Breast epithelium (tissue), 4 donors: ENCODE measurements around the gene ZBTB44. TPM values are rescaled to one million over a fixed set of nuclear protein-coding genes. Genes with fewer than 3 reads are reported as not detected.
"Not testable (repeated sequence)": the region's sequence is repeated elsewhere in the genome, so short reads cannot be mapped to it uniquely, and the experiment has no call there.

Experiments used
- DNase-seq, 2 donors: peaks; one replicate each; pipeline ENCODE4 v3.0.0-alpha.2; 2019; ENCODE audit warnings: low spot score in 2 of 2
- H3K27ac ChIP-seq, 2 donors: fragments of 200-600 bp; sonication (generic) in 1 of 2; one replicate each; pipeline ENCODE4 v1.5.1; 2016 to 2019; ENCODE audit warnings: mild to moderate bottlenecking in 1 of 2
- H3K27me3 ChIP-seq, 2 donors: fragments of 200-600 bp; sonication (generic) in 1 of 2; one replicate each; pipeline versions ENCODE4 v1.5.1 to v1.6.0; 2017 to 2019; ENCODE audit warnings: control low read depth in 1 of 2, mild to moderate bottlenecking in 1 of 2
- H3K36me3 ChIP-seq: fragments of 200-600 bp; one replicate; pipeline ENCODE4 v1.5.1; 2019
- H3K4me1 ChIP-seq, 2 donors: fragments of 200-600 bp; sonication (generic); one replicate each; pipeline ENCODE4 v1.5.1; 2016 to 2019; ENCODE audit warnings: control low read depth in 1 of 2
- H3K4me3 ChIP-seq, 3 donors: fragments of 200-600 bp; sonication (generic); 1 replicate in 2 of 3; 2 replicates in 1 of 3; pipeline ENCODE4 v1.5.1; 2016 to 2019; ENCODE audit warnings: mild to moderate bottlenecking in 3 of 3, moderate library complexity in 2 of 3
- H3K9me3 ChIP-seq, 2 donors: fragments of 200-600 bp; sonication (generic) in 1 of 2; one replicate each; pipeline ENCODE4 v1.5.1; 2016 to 2019; ENCODE audit warnings: control low read depth in 1 of 2
- POLR2A ChIP-seq: fragments of 450-650 bp; IDR thresholded peaks from one replicate; pipeline ENCODE4 v1.6.1; 2016; ENCODE audit warnings: antibody characterized with exemption, mild to moderate bottlenecking, moderate library complexity
- POLR2AphosphoS5 ChIP-seq, 3 donors: sonication (generic); formaldehyde crosslinking; IDR thresholded peaks; one replicate each; pipeline ENCODE4 v1.6.1; 2017; ENCODE audit warnings: antibody characterized with exemption in 3 of 3
- intact Hi-C: fragments of 100-400 bp; cut with DNase I; formaldehyde crosslinking; loops from one replicate; pipeline ENCODE4 v1.15.1; 2023; ENCODE audit warnings: low total_unique reads
- total RNA-seq, 3 donors: library from RNA; depleted of rRNA; stranded (reverse); fragments of >200 nt; gene quantifications; one replicate each; pipeline ENCODE4 v1.1.0, GENCODE V29; 2016
- TF ChIP-seq, protein P1 (sequence below), 3 donors: fragments of 450-650 bp; IDR thresholded peaks; one replicate each; pipeline ENCODE4 v1.5.1; 2016 to 2017; ENCODE audit warnings: antibody characterized with exemption in 3 of 3, mild to moderate bottlenecking in 3 of 3, moderate library complexity in 3 of 3

Gene ZBTB44
- total RNA-seq, 3 donors from 2014 or later: 73.8 to 111 (median 107) TPM

GRCh38 chr11:130295657-130296056 lies 19.1 kb downstream of the ZBTB44 start:
- no peak overlapping the region for H3K4me3 ChIP-seq
- intact Hi-C loops: no loop called here
- no peaks in the 10 kb centered on the region for H3K9me3 ChIP-seq
- DNase-seq: no peak
- no peaks in the 10 kb centered on the region for H3K4me1 ChIP-seq
- no peak for TF ChIP-seq POLR2AphosphoS5 (IDR thresholded peaks at IDR 0.05)
- no peak for TF ChIP-seq POLR2A
- TF ChIP-seq, protein P1, sequence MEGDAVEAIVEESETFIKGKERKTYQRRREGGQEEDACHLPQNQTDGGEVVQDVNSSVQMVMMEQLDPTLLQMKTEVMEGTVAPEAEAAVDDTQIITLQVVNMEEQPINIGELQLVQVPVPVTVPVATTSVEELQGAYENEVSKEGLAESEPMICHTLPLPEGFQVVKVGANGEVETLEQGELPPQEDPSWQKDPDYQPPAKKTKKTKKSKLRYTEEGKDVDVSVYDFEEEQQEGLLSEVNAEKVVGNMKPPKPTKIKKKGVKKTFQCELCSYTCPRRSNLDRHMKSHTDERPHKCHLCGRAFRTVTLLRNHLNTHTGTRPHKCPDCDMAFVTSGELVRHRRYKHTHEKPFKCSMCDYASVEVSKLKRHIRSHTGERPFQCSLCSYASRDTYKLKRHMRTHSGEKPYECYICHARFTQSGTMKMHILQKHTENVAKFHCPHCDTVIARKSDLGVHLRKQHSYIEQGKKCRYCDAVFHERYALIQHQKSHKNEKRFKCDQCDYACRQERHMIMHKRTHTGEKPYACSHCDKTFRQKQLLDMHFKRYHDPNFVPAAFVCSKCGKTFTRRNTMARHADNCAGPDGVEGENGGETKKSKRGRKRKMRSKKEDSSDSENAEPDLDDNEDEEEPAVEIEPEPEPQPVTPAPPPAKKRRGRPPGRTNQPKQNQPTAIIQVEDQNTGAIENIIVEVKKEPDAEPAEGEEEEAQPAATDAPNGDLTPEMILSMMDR (IDR thresholded peaks at IDR 0.05): no peak
- H3K36me3 ChIP-seq: no peaks in the 10 kb centered on the region
- H3K27me3 ChIP-seq: no peaks in the 10 kb centered on the region
- H3K27ac ChIP-seq: no peak overlapping the region

DNA sequence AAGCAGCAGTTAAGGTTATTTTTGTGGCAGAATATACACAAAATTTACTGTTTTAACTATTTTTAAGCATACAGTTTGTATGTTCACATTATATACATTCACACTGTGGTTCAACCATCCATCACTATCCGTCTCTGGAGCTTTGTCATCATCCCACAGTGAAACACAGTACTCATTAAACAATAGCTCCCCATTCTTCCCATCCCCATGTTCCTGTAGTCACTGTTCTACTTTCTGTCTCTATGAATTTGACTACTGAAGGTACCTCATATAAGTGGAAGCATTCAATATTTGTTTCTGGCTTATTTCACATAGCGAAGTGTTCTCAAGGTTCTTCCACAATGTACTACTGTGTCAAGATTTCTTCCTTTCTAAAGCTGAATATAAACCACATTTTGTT lies 32.6 kb downstream of the ZBTB44 start:
- no peak overlapping the region for H3K4me3 ChIP-seq
- intact Hi-C loops: no loop called here
- DNase-seq: no peak
- H3K27ac ChIP-seq: no peak overlapping the region
- H3K4me1 ChIP-seq: no peaks in the 10 kb centered on the region
- no peaks in the 10 kb centered on the region for H3K36me3 ChIP-seq
- H3K9me3 ChIP-seq: peaks cover 6 to 10% of the 10 kb centered on the region in 2 donors
- TF ChIP-seq, protein P1 (IDR thresholded peaks at IDR 0.05): no peak
- TF ChIP-seq POLR2A (no peak), POLR2AphosphoS5 (IDR thresholded peaks at IDR 0.05) (no peak)
- H3K27me3 ChIP-seq: no peaks in the 10 kb centered on the region

DNA sequence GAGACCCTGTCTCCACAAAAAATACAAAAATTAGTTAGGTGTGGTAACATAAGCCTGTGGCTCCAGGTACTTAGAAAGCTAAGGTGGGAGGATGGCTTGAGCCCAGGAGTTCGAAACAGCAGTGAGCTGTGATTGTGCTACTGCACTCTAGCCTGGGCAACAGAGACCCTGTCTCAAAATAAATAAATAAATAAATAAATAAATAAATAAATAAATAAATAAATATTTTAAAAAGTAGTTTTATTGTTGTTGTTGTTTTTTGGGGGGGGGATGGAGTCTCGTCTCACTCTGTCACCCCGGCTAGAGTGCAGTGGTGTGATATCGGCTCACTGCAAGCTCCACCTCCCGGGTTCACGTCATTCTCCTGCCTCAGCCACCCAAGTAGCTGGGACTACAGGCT lies 33.4 kb downstream of the ZBTB44 start:
- H3K9me3 ChIP-seq, DNase-seq, H3K27me3 ChIP-seq, H3K27ac ChIP-seq, intact Hi-C loops, H3K36me3 ChIP-seq, H3K4me1 ChIP-seq, H3K4me3 ChIP-seq: not testable (repeated sequence)

DNA sequence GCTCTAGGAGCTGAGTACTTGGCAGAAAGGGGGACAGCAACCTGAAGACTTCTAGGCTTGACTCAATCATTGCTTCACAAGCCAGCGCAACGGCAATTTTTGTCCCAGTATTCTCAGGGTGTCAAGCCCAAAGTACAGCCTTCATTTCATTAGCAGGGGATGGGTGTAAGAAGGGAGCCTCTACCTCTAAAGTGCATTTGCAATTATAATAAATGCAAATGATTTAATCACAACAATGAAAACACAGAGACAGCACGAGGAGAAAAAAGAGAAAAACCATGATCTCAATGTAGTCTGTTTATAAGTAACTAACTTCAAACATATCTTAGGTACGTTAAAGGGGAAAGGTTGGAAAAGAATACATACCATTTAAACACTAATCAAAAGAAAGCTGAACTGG lies 34.7 kb downstream of the ZBTB44 start:
- no peak overlapping the region for H3K4me3 ChIP-seq
- H3K9me3 ChIP-seq: peaks cover 6 to 10% of the 10 kb centered on the region in 2 donors
- H3K4me1 ChIP-seq: no peaks in the 10 kb centered on the region
- TF ChIP-seq POLR2A (no peak), POLR2AphosphoS5 (IDR thresholded peaks at IDR 0.05) (no peak)
- TF ChIP-seq, protein P1 (IDR thresholded peaks at IDR 0.05): no peak
- H3K27ac ChIP-seq: no peak overlapping the region
- DNase-seq: no peak
- intact Hi-C loops: no loop called here
- no peaks in the 10 kb centered on the region for H3K27me3 ChIP-seq
- H3K36me3 ChIP-seq: no peaks in the 10 kb centered on the region

- Histone ChIP-seq H3K36me3 (no peaks in the 10 kb centered on the region), H3K27ac (no peak overlapping the region), H3K9me3 (peaks cover 6 to 10% of the 10 kb centered on the region in 2 donors), H3K4me3 (no peak overlapping the region), H3K4me1 (no peaks in the 10 kb centered on the region), H3K27me3 (no peaks in the 10 kb centered on the region)
- intact Hi-C loops: no loop called here
- TF ChIP-seq POLR2A (no peak), POLR2AphosphoS5 (IDR thresholded peaks at IDR 0.05) (no peak)
- TF ChIP-seq, protein P1 (IDR thresholded peaks at IDR 0.05): no peak
- DNase-seq: no peak
These were observed 36.0 kb downstream of the ZBTB44 start for GRCh38 chr11:130278745-130279144.

- TF ChIP-seq POLR2AphosphoS5 (IDR thresholded peaks at IDR 0.05) (no peak), POLR2A (no peak)
- TF ChIP-seq, protein P1 (IDR thresholded peaks at IDR 0.05): no peak
These were observed 36.6 kb downstream of the ZBTB44 start for GRCh38 chr11:130278151-130278550.

More at GRCh38 chr11:130278151-130278550, 36.6 kb downstream of the ZBTB44 start:
- Histone ChIP-seq H3K27me3 (no peaks in the 10 kb centered on the region), H3K27ac (no peak overlapping the region), H3K9me3 (peaks cover 6 to 10% of the 10 kb centered on the region in 2 donors), H3K36me3 (no peaks in the 10 kb centered on the region), H3K4me1 (no peaks in the 10 kb centered on the region), H3K4me3 (no peak overlapping the region)
- intact Hi-C loops: no loop called here
- DNase-seq: no peak
